Right atrium auricular region (tissue), 2 donors: Measurements from ENCODE around the gene STXBP1. TPM values are rescaled to one million over a fixed set of nuclear protein-coding genes. Genes with fewer than 3 reads are reported as not detected.

ENCODE experiments used
- DNase-seq: peaks from one replicate; pipeline ENCODE4 v3.0.0-alpha.2; 2019; ENCODE audit warnings: low spot score
- H3K27ac ChIP-seq, 2 donors: fragments of 200-600 bp; sonication (generic); 1 replicate in 1 of 2; 2 replicates in 1 of 2; pipeline ENCODE4 v1.5.1; 2016 to 2019
- H3K27me3 ChIP-seq, 2 donors: fragments of 200-600 bp; sonication (generic); one replicate each; pipeline versions ENCODE4 v1.5.1 to v1.6.0; 2017 to 2019
- H3K36me3 ChIP-seq: fragments of 200-600 bp; sonication (generic); one replicate; pipeline ENCODE4 v1.5.1; 2016
- H3K4me1 ChIP-seq, 2 donors: fragments of 200-600 bp; sonication (generic); one replicate each; pipeline versions ENCODE4 v1.5.1 to v1.6.0; 2017 to 2019
- H3K4me3 ChIP-seq, 2 donors: fragments of 200-600 bp; sonication (generic); 1 replicate in 1 of 2; 2 replicates in 1 of 2; pipeline ENCODE4 v1.5.1; 2017 to 2019; ENCODE audit warnings: mild to moderate bottlenecking in 1 of 2, moderate library complexity in 1 of 2
- H3K9me3 ChIP-seq, 2 donors: fragments of 200-600 bp; sonication (generic); one replicate each; pipeline ENCODE4 v1.5.1; 2019
- total RNA-seq, 2 donors: library from RNA; depleted of rRNA; stranded (reverse); fragments of >200 nt; gene quantifications; one replicate each; pipeline ENCODE4 v1.1.0, GENCODE V29; 2016
- TF ChIP-seq, protein P1 (sequence below), 2 donors: fragments of 200-600 bp; sonication (generic); IDR thresholded peaks; one replicate each; pipeline ENCODE4 v1.5.1; 2019; ENCODE audit warnings: antibody characterized with exemption in 2 of 2

Gene STXBP1
- total RNA-seq, 2 donors from 2014 or later = 44.9 to 72.8 TPM

DNA sequence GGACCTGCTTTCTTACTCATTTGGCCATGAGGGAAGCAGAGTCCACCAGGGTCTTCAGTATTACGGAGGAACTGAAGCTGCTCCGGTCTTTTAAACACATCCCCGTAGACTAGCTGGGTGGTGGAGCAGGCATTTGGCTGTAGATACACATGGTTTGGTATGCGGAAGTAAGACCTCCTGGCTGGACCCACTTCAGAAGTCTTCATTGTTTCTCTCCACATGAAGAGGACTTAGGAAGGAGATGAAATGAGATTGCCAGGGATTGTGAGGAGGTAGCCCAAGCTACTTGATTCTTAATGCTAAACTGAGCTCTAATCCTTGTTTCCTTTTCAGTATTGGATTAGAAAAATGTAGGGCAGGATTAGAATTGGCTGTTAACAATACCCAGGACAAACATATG is 32.9 kb downstream of the STXBP1 start:
- Histone ChIP-seq H3K36me3 (no peaks in the 10 kb centered on the region), H3K4me3 (no peak overlapping the region), H3K27me3 (no peaks in the 10 kb centered on the region), H3K27ac (no peak overlapping the region), H3K9me3 (no peaks in the 10 kb centered on the region), H3K4me1 (peaks cover 0 to 14% of the 10 kb centered on the region in 2 donors)
- DNase-seq = no peak
- TF ChIP-seq, protein P1, sequence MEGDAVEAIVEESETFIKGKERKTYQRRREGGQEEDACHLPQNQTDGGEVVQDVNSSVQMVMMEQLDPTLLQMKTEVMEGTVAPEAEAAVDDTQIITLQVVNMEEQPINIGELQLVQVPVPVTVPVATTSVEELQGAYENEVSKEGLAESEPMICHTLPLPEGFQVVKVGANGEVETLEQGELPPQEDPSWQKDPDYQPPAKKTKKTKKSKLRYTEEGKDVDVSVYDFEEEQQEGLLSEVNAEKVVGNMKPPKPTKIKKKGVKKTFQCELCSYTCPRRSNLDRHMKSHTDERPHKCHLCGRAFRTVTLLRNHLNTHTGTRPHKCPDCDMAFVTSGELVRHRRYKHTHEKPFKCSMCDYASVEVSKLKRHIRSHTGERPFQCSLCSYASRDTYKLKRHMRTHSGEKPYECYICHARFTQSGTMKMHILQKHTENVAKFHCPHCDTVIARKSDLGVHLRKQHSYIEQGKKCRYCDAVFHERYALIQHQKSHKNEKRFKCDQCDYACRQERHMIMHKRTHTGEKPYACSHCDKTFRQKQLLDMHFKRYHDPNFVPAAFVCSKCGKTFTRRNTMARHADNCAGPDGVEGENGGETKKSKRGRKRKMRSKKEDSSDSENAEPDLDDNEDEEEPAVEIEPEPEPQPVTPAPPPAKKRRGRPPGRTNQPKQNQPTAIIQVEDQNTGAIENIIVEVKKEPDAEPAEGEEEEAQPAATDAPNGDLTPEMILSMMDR (IDR thresholded peaks at IDR 0.05) = no peak

DNA sequence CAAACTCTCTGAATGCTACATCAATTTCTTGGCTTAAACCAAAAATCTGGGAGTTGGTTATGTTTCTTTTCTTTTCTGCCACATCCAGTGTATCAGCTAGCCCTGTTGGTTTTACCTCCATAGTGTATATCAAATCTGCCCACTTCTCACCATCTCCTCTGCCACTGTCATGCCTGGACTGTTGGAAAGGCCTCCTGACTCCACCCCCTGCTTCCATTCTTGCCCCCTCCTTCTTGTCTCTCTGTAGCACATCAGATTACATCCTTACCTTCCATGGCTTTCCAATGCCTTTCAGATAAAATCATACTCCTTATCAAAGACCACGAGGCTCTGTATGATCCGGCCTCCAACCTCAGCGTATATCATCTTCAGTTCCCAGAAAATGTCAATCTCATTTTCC is 35.4 kb downstream of the STXBP1 start:
- Histone ChIP-seq H3K4me1 (peaks cover 0 to 10% of the 10 kb centered on the region in 2 donors), H3K27me3 (no peaks in the 10 kb centered on the region), H3K27ac (no peak overlapping the region), H3K9me3 (no peaks in the 10 kb centered on the region), H3K4me3 (no peak overlapping the region), H3K36me3 (no peaks in the 10 kb centered on the region)
- TF ChIP-seq, protein P1 (IDR thresholded peaks at IDR 0.05) = no peak
- DNase-seq = no peak

DNA sequence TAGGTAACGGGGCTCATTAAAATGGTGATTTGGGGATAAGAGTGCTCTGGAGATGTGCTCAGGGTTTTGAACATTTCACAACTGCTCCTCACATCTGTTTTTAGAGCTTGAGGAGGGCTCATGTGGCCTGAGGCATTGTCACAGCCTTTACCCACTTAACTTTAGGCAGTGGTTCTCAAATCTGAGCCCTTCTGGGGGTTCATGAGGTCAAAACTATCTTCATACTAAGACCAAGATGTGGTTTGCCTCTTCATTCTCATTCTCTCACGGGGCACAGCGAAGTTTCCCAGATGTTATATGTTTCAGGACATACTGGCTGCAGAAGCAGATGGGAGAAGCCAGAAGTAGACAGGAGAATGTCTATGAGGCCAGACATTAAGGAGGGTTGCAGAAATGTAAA is 38.4 kb downstream of the STXBP1 start:
- no peaks in the 10 kb centered on the region for H3K27me3 ChIP-seq
- no peak overlapping the region for H3K27ac ChIP-seq
- no peak for DNase-seq
- H3K36me3 ChIP-seq = peaks cover 5% of the 10 kb centered on the region
- H3K4me1 ChIP-seq = no peaks in the 10 kb centered on the region
- TF ChIP-seq, protein P1 (IDR thresholded peaks at IDR 0.05) = no peak
- no peak overlapping the region for H3K4me3 ChIP-seq
- no peaks in the 10 kb centered on the region for H3K9me3 ChIP-seq

DNA sequence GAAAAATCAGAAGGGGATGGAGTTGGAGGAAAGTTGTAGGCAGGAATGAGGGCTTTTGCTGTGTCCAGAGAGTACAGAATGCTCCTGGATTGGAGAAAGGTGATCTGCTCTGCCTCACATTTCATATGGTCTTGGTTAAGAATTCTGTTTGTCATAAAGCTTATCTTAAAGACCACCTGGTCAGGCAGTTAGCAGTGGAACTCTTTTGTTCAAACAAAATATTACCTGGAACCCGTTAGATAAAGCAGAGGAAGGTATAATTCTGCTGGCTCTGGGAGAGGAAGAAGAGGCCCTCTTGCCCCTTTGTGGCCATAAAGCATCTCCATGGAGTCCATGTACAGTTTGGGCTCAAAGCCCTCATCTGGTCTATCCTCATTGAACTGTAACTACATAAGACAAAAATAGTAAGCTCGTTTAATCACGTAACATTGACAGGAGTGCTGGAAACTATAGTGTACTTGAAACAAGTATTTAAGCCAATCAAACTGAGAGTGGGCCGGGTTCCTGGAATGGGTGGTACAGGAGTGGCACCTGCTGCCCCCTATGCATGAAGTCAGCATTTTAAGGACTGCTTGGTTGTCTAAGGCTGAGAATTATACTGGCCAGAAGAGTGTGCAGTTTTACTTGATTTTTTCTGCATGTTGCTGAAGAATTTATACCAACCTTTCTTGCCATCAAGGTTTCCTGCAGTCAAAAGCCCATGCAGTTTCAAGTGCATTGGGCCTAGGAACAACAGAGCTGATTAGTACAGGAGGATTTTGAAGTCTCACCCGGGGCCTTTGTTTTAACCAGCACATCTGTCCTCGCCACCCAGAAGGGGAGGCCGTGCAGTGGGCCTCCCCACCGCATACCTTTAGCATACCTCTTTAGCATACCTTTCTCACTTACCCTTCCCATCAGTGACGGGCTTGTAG is 39.9 kb downstream of the STXBP1 start:
- TF ChIP-seq, protein P1 (IDR thresholded peaks at IDR 0.05) = no peak
- H3K4me1 ChIP-seq = no peaks in the 10 kb centered on the region
- DNase-seq = no peak
- no peaks in the 10 kb centered on the region for H3K27me3 ChIP-seq
- no peaks in the 10 kb centered on the region for H3K9me3 ChIP-seq
- H3K4me3 ChIP-seq = no peak overlapping the region
- H3K36me3 ChIP-seq = peaks cover 5% of the 10 kb centered on the region
- H3K27ac ChIP-seq = no peak overlapping the region

DNA sequence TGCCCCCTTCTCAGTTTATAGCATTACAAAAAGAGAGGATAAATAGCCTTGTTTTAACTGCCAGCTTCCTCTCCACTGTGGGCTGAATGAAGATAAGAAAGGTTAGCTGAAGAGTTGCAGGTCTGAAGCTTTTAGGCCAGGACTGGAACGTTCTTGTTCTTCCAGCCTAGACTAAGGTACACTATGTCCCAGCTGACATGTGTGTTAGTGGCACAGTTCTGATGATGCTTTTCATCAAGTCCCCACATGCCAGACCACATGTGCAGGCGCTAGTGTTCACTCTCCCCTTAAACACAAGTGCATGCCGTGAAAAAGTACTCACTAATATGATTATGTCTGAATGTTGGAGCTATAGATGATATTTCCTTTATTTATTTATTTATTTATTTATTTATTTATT is 40.7 kb downstream of the STXBP1 start:
- Histone ChIP-seq H3K27me3 (no peaks in the 10 kb centered on the region), H3K27ac (no peak overlapping the region), H3K4me3 (no peak overlapping the region), H3K9me3 (no peaks in the 10 kb centered on the region), H3K4me1 (no peaks in the 10 kb centered on the region), H3K36me3 (peaks cover 5% of the 10 kb centered on the region)
- TF ChIP-seq, protein P1 (IDR thresholded peaks at IDR 0.05) = no peak
- no peak for DNase-seq
